Transverse colon (tissue), 4 donors: ENCODE results near the gene ZFAND4.

ENCODE experiments used
- CTCF ChIP-seq, 5 experiments: fragments of 200-600 bp in 3 of 5; fragments of 450-650 bp in 2 of 5; sonication (generic) in 3 of 5; IDR thresholded peaks; 1 replicate in 2 of 5; 2 replicates in 3 of 5; pipeline ENCODE4 v1.5.1; 2016 to 2017; ENCODE audit warnings: antibody characterized with exemption in 5 of 5, inconsistent platforms in 3 of 5, mild to moderate bottlenecking in 2 of 5, moderate library complexity in 1 of 5
- EP300 ChIP-seq: sonication (generic); formaldehyde crosslinking; IDR thresholded peaks from one replicate; pipeline ENCODE4 v1.6.1; 2017; ENCODE audit warnings: antibody characterized with exemption, low read depth
- POLR2A ChIP-seq: fragments of 450-650 bp; IDR thresholded peaks from one replicate; pipeline ENCODE4 v1.6.1; 2016; ENCODE audit warnings: antibody characterized with exemption, mild to moderate bottlenecking, moderate library complexity
- POLR2AphosphoS5 ChIP-seq, 3 donors: sonication (generic); formaldehyde crosslinking; IDR thresholded peaks; one replicate each; pipeline ENCODE4 v1.6.1; 2016; ENCODE audit warnings: antibody characterized with exemption in 3 of 3

DNA sequence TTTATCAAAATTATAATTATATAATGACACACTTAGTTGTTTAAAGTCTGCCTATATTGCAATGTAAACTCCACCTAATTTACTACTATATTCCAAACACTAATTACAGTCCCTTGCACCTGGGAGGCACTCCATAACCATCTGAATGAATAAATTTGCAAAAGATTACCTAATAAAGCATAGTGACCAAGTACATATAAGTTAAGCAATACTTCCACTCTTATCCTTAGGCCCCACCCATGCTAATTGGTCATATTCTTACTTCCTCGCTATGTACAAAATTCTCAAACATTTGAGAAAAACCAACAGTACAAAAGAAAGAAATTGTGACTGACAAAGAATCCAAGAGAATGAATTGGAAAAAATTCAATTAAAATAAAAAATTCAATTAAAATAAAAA, 65.3 kb downstream of the ZFAND4 start:
- TF ChIP-seq CTCF (IDR thresholded peaks at IDR 0.05) (no peak), POLR2AphosphoS5 (IDR thresholded peaks at IDR 0.05) (no peak), POLR2A (no peak), EP300 (no peak)
